Measurements from ENCODE around the gene EML6. TPM values are rescaled to one million over a fixed set of nuclear protein-coding genes. Genes with fewer than 3 reads are reported as not detected.

Gene EML6
- total RNA-seq, 1 donor from 2014 or later = 1.1 TPM

GRCh38 chr2:54853616-54854310 is 130.3 kb downstream of the EML6 start:
- no peak overlapping the region for H3K4me3 Mint-ChIP-seq (ENCODE audit: unreplicated experiment)

GRCh38 chr2:54855434-54855833 is 132.0 kb downstream of the EML6 start:
- H3K36me3 Mint-ChIP-seq (ENCODE audit: unreplicated experiment) = no peaks in the 10 kb centered on the region
- H3K4me1 Mint-ChIP-seq (ENCODE audit: unreplicated experiment) = peaks cover 3% of the 10 kb centered on the region
- peaks cover 6% of the 10 kb centered on the region for H3K27me3 Mint-ChIP-seq (ENCODE audit: unreplicated experiment)
- no peak overlapping the region for H3K27ac Mint-ChIP-seq (ENCODE audit: unreplicated experiment)
- H3K9me3 Mint-ChIP-seq (ENCODE audit: unreplicated experiment) = no peaks in the 10 kb centered on the region
- H3K4me3 Mint-ChIP-seq (ENCODE audit: unreplicated experiment) = no peak overlapping the region
- DNase-seq (ENCODE audit: extremely low spot score, unreplicated experiment) = no peak
- no peak for TF ChIP-seq CTCF (IDR thresholded peaks at IDR 0.05)

More at GRCh38 chr2:54853616-54854310, 130.3 kb downstream of the EML6 start:
- DNase-seq (ENCODE audit: extremely low spot score, unreplicated experiment) = no peak
- Mint-ChIP-seq H3K4me1 (ENCODE audit: unreplicated experiment) (no peaks in the 10 kb centered on the region), H3K27me3 (ENCODE audit: unreplicated experiment) (peaks cover 6% of the 10 kb centered on the region), H3K27ac (ENCODE audit: unreplicated experiment) (no peak overlapping the region), H3K9me3 (ENCODE audit: unreplicated experiment) (no peaks in the 10 kb centered on the region), H3K36me3 (ENCODE audit: unreplicated experiment) (no peaks in the 10 kb centered on the region)
- TF ChIP-seq CTCF (IDR thresholded peaks at IDR 0.05) = no peak

- Mint-ChIP-seq H3K4me3 (ENCODE audit: unreplicated experiment) (no peak overlapping the region), H3K27ac (ENCODE audit: unreplicated experiment) (no peak overlapping the region), H3K36me3 (ENCODE audit: unreplicated experiment) (peaks cover 3% of the 10 kb centered on the region), H3K4me1 (ENCODE audit: unreplicated experiment) (peaks cover 4% of the 10 kb centered on the region), H3K27me3 (ENCODE audit: unreplicated experiment) (no peaks in the 10 kb centered on the region), H3K9me3 (ENCODE audit: unreplicated experiment) (peaks cover 5% of the 10 kb centered on the region)
- DNase-seq (ENCODE audit: extremely low spot score, unreplicated experiment) = no peak
- no peak for TF ChIP-seq CTCF (IDR thresholded peaks at IDR 0.05)
Observed at GRCh38 chr2:54858021-54858681, 134.7 kb downstream of the EML6 start.

GRCh38 chr2:54859416-54859815 is 136.0 kb downstream of the EML6 start:
- H3K4me3 Mint-ChIP-seq (ENCODE audit: unreplicated experiment) = no peak overlapping the region
- H3K9me3 Mint-ChIP-seq (ENCODE audit: unreplicated experiment) = peaks cover 5% of the 10 kb centered on the region
- no peak for TF ChIP-seq CTCF (IDR thresholded peaks at IDR 0.05)
- no peaks in the 10 kb centered on the region for H3K27me3 Mint-ChIP-seq (ENCODE audit: unreplicated experiment)
- no peak overlapping the region for H3K27ac Mint-ChIP-seq (ENCODE audit: unreplicated experiment)
- DNase-seq (ENCODE audit: extremely low spot score, unreplicated experiment) = no peak
- peaks cover 4% of the 10 kb centered on the region for H3K4me1 Mint-ChIP-seq (ENCODE audit: unreplicated experiment)
- peaks cover 3% of the 10 kb centered on the region for H3K36me3 Mint-ChIP-seq (ENCODE audit: unreplicated experiment)

- no peaks in the 10 kb centered on the region for H3K27me3 Mint-ChIP-seq (ENCODE audit: unreplicated experiment)
- peaks cover 5% of the 10 kb centered on the region for H3K9me3 Mint-ChIP-seq (ENCODE audit: unreplicated experiment)
- no peak overlapping the region for H3K27ac Mint-ChIP-seq (ENCODE audit: unreplicated experiment)
- H3K4me3 Mint-ChIP-seq (ENCODE audit: unreplicated experiment) = no peak overlapping the region
- no peak for TF ChIP-seq CTCF (IDR thresholded peaks at IDR 0.05)
- DNase-seq (ENCODE audit: extremely low spot score, unreplicated experiment) = no peak
- peaks cover 3% of the 10 kb centered on the region for H3K36me3 Mint-ChIP-seq (ENCODE audit: unreplicated experiment)
- peaks cover 4% of the 10 kb centered on the region for H3K4me1 Mint-ChIP-seq (ENCODE audit: unreplicated experiment)
Observed at GRCh38 chr2:54859997-54860701, 136.7 kb downstream of the EML6 start.
